Right forelimb (tissue), 1 donor: ENCODE data around the gene EIF4ENIF1.
"Not testable (repeated sequence)": the region's sequence is repeated elsewhere in the genome, so short reads cannot be mapped to it uniquely, and the experiment has no call there.

ENCODE experiments used
- DNase-seq: peaks from one replicate; pipeline ENCODE4 v3.0.0-alpha.2; 2018

EIF4ENIF1 gene, protein sequence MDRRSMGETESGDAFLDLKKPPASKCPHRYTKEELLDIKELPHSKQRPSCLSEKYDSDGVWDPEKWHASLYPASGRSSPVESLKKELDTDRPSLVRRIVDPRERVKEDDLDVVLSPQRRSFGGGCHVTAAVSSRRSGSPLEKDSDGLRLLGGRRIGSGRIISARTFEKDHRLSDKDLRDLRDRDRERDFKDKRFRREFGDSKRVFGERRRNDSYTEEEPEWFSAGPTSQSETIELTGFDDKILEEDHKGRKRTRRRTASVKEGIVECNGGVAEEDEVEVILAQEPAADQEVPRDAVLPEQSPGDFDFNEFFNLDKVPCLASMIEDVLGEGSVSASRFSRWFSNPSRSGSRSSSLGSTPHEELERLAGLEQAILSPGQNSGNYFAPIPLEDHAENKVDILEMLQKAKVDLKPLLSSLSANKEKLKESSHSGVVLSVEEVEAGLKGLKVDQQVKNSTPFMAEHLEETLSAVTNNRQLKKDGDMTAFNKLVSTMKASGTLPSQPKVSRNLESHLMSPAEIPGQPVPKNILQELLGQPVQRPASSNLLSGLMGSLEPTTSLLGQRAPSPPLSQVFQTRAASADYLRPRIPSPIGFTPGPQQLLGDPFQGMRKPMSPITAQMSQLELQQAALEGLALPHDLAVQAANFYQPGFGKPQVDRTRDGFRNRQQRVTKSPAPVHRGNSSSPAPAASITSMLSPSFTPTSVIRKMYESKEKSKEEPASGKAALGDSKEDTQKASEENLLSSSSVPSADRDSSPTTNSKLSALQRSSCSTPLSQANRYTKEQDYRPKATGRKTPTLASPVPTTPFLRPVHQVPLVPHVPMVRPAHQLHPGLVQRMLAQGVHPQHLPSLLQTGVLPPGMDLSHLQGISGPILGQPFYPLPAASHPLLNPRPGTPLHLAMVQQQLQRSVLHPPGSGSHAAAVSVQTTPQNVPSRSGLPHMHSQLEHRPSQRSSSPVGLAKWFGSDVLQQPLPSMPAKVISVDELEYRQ

DNA sequence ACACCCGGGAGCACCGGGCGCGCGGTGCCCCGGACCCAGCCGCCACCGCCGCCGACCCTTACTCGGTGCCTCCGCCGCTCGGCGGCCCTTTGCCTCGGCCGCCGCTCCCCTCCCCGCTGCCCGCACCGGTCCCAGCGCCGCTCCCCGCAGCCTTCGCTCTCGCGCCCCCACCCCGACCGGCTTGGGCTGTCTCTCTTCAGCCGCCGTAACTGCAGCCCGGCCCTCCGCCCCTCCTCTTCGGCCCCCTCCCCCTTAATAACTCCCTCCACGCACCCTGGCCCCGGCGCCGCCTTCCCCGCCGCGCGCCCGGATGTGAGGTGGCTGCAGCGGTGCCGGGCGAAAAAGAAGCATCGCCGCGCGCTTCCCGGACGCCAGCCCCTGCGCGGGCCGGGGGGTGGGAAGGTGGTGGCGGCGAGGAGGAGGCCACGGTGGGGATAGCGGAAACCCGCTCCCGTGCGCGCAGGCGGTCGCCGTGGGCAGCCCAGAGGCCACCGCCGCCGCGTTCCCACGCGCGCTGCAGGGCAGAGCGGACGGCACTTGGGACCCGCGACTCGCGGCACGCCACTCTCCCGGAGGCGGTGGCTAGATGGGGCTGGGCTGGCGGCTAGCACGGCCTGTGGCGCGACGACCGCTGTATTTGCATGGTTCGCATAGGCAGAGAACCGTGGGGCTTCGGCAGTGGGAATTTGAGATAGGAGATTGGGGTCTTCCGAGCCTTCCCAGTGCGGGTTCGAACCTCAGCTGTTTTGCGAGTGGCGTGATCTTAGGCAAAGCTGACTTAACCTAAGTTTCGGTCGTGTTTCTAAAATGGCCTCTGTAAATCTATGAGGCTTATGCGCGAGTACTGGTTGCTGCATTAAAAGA, at the start of gene EIF4ENIF1:
TSS of gene EIF4ENIF1 (minus strand) at position 211 of the 864 bp plus-strand sequence. CDS start 1,124 bp downstream, outside the sequence.
- peak; percentile 95 for DNase-seq

DNA sequence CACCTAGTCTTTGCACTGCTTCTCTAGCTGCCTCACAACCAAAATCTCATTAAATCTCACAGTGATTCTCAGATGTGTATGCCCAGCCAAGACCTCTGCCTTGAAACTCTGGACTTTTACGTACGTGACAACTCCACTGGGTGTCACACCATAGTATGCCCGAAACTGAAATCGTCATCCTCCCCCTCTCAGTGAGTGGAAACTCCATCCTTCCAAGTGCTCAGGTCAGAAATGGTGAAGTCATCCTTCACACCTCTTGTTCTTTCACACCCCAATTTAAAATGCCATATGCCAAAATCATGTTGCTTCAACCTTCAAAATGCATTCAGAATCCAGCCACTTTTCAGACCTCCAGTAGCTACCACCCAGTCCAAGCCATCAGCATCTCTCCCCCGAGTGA, 49.2 kb upstream of the EIF4ENIF1 start:
- DNase-seq: no peak

DNA sequence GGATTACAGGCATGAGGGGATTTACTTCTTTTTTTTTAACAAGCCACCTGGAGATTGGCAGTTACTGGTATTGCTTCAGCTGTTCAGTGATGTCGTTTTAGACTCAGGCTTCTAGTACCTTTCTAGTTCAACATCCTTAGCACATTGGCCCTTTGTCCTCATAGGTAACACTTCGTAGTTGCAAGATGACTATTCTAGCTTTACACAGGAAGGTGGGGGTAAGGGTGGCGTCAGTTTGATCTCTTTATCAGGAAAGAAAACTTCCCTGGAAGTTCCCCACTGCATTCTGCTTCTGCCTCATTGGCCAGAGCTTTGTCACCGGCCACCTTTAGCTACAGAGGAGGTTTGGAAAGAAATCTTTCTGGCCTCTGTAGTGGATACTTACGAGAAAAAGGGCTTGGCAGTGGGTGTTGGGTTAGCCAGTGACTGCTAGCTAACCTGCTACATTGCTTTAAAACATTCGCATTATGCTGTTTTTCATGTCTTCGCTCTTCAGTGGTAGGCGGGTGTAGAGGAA, 47.4 kb upstream of the EIF4ENIF1 start:
- no peak for DNase-seq

DNA sequence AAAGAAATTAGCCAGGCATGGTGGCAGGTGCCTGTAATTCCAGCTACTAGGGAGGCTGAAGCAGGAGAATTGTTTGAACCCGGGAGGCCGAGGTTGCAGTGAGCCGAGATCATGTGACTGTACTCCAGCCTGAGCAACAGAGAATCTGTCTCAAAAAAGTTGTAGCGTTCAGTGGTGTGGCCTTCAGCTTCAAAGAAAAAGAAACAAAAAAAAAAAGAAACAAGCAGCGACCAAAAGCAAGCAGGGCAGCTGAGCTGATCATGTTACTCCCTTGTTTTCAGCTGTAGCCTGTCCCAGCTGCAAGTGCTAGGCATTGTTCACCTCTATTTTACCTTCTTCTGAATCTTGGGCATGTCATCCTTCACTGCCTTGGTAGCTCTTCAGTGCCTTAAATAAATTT, 43.7 kb upstream of the EIF4ENIF1 start:
- DNase-seq: no peak

DNA sequence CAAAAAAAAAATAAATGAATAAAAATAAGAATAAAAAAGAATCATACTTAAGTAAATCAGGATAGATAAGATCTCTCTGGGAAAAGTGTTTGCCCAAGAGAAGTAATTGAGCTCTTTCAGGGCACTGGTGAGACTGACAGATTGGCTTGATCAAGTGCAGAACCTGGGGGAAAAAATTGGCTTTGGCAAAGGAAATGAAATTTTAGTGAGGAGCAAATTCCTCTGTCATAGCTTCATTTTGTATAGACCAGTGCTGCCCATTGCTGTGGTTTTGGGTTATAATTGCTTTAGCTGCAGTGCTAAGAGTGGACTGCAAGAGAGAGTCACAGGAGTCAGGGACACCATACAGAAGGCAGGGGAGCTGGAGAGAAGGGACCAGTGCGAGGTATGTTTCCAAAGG, 42.4 kb upstream of the EIF4ENIF1 start:
- DNase-seq: no peak

DNA sequence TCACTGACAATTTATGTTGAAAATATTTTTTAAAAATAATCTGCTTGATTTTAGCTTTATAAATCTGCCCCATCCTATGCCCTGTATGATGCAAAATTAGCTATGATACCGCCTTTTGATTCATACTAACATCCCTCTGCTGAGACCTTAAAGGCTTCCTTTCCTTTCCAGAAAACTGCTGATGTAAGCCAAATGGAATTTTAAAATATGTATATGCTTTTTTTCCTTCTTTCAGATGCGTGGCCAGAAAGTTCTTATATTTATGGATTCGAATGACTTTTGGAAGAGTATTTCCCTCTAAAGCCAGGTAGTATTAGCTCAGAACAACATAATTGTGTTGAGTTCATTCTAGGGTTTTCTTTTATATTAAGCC, 41.2 kb upstream of the EIF4ENIF1 start:
- DNase-seq: no peak

DNA sequence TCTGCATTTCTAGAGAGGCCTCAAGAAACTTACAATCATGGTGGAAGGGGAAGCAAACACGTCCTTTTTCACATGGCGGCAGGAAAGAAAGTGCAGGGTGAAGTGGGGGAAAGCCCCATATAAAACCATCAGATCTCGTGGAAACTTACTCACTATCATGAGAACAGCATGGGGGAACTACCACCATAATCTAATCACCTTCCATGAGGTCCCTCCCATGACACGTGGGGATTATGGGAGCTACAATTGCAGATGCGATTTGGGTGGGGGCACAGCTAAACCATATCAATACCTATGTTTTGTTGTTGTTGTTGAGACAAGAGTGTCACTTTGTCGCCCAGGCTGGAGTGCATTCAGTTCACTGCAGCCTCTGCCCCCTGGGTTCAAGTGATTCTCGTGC, 36.6 kb upstream of the EIF4ENIF1 start:
- DNase-seq: no peak

DNA sequence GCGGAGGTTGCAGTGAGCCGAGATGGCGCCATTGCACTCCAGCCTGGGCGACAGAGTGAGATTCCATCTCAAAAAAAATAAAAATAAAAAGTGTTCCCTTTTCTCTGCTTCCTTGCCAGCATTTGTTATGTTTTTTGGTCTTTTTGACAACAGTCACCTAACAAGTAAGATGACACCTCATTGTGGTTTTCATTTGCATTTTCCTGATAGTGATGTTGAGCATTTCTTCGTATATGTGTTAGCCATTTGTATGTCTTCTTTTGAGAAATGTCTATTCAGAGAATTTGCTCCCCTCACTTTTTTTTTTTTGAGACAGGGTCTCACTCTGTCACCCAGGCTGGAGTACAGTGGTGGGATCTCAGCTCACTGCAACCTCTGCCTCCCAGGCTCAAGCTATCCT, 34.5 kb upstream of the EIF4ENIF1 start:
- DNase-seq: not testable (repeated sequence)

DNA sequence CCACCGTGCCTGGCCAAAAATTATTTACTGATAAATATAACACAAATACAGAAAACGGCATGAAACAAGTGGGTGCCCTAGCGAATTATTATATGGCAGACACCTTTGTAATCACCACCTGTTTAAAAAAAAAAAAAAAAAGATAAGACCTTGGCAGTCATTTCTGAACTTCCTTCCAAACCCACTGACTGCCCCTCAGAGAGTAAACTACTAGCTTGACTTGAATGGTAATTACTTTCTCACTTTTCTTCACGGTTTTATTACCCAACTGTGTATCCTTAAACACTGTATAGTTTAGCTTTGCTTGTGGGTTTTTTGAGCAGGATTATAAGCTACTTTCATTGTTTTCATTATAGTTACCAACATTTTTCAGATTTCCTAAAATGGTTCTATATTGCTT, 30.4 kb upstream of the EIF4ENIF1 start:
- DNase-seq: no peak

DNA sequence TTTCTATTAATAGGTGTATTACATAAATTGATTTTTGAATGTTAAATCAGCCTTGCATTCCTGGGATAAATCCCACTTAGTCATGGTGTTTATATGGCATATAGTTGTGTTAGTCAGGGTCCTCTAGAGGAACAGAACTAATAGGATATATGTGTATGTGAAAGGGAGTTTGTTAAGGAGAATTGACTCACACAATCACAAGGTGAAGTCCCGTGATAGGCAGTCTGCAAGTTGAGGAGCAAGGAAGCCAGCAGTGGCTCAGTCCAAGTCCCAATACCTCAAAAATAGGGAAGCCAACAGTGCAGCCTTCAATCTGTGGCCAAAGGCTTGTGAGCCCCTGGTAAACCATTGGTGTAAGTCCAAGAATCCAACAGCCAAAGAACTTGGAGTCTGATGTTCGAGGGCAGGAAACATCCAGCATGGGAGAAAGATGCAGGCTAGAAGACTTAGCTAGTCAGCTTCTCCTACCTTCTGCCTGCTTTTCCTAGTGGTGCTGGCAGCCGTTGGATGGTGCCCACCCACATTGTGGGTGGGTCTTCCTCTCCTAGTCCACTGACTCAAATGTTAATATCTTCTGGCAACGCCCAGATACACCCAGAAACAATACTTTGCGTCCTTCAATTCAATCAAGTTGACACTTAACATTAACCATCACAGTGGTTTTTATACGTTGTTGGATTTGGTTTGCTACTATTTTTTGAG, 19.6 kb upstream of the EIF4ENIF1 start:
- no peak for DNase-seq

DNA sequence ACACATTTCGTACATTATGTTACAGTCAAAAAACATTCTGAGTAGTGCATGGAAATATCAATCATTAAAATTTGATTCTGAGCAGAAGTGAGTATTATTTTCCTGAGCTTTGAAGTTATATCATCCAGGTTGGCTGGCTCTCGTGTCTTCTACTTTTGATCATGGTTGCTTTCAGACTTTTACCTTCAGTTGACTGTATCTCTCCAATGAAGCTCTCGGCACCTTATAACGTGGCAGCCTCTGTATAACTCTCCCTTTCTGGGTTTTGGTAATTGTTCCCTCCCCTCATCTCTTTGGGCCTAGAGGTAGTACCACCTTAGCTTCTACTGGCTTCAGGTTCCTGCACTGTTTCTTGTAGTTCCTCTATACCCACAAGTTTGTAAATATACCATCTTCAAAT, 18.9 kb upstream of the EIF4ENIF1 start:
- DNase-seq: no peak

DNA sequence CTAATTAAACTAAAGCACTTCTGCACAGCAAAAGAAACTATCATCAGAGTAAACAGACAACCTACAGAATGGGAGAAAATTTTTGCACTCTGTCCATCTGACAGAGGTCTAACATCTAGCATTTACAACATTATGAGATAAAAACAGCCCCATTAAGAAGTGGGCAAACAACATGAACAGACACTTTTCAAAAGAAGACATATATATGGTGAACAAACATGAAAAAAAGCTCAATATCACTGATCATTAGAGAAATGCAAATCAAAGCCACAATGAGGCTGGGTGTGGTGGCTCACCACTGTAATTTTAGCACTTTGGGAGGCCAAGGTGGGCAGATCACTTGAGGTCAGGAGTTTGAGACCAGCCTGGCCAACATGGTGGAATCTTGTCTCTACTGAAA, 17.9 kb upstream of the EIF4ENIF1 start:
- not testable (repeated sequence) for DNase-seq

DNA sequence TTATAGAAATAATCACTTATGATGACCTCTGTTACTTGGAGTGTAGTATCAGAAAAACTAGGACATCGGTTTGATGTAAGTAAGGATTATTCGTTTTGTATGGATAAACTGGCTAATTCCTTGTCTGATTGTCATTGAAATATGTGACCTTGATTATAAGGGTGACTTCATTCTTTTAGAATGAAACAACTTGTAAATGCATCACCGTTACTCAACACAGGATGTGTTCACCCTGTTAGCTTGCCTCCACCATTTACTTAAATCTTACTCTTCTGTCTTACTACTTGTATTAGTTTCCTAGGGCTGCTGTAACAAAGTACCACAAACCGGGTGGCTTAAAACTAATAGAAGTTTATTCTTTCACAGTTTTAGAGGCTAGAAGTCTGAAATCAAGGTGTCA, 14.6 kb upstream of the EIF4ENIF1 start:
- DNase-seq: no peak

DNA sequence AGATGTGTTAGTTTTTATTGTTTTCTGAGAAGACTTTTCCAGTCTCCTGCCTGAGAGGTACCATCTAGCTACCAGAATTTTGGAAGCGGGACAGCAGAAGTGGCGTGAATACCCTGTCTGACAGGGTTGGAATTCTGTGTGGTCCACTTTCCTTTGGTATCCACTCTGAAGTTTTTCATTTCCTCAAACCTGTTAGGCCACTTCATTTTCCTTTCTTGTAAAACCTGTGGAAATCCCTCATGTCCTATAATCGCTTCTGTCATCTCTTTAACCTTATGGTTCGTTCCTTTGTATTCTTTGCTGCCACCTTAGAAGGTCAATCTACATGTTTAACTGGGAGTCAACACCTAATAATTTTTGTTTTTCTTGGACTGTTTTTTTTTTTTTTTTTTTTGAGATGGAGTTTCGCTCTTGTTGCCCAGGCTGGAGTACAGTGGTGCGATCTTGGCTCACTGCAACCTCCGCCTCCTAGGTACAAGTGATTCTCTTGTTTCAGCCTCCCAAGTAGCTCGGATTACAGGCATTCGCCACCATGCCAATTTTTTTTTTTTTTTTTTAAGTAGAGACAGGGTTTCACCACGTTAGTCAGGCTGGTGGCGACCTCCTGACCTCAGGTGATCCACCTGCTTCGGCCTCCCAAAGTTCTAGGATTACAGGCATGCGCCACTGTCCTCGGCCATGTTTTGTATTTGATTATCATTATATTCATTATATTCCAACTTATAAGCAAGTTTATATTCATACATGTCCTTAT, 13.7 kb upstream of the EIF4ENIF1 start:
- no peak for DNase-seq

DNA sequence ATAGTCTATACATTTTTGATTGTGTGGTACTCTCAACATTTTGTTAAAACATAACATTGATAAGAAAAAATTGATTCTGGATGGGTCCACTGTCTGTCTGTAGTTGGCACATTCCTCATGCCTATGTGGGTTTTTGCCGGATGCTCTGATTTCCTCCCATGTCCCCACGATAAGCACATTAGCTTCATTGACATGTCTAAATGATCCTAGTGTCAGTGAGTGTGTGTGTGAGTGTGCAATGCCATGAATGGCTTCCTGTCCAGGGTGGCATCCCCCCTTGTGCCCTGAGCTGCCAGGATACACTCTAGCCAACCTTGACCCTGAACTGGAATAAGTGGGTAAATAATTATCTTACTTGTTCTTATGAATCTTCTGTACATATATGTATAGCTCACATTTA, 12.1 kb upstream of the EIF4ENIF1 start:
- no peak for DNase-seq

DNA sequence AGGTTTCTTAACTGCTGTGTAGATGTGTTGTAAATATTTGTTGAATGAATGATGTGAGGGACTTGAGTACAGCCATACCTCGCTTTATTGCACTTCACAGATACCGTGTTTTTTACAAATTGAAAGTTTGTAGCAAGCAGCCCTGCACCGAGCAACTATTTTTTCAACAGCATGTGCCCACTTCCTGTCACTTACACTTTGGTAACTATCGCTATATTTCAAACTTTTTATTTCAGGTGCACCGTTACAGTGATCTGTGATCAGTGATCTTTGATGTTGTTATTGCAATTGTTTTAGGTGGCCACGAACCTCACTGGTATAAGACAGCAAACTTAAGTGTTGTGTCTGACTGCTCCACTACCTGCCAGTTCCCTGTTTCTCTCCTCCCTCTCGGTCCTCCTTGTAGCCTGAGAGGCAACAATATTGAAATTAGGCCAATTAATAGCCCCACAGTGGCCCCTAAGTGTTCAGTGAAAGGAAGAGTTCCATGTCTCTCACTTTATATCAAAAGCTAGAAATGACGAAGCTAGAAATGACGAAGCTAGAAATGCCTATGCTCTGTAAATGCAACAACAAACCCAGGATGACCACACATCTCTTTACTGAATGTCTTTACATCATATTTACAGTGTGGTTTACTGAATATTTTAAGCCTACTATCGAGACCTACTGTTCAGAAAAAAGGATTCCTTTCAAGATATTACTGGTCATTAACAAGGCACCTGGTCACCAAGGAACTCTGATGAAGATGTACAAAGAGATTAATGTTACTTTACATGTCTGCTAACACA, 7.7 kb upstream of the EIF4ENIF1 start:
- DNase-seq: no peak

DNA sequence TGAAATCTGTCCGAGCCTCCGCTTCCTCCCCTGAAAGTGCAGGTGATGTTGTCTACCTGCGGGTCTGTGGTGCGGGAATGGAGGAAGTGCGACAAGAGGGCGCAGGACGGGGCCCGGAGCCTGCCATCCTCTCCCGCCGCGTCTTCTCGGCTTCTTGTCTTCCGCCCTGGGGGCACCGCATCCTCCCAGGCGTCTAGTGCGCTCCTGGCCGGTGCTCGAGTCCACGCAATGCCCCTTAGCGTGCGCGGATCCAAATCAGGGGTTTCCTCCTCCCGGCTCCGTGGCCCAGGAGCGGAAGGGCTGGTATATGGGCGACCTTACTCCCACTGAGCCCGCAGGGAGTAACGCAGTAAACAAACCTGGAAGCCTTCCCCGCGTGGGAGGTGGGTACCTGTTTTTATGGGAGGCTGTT, 7.1 kb upstream of the EIF4ENIF1 start:
- peak; percentile 46 for DNase-seq

DNA sequence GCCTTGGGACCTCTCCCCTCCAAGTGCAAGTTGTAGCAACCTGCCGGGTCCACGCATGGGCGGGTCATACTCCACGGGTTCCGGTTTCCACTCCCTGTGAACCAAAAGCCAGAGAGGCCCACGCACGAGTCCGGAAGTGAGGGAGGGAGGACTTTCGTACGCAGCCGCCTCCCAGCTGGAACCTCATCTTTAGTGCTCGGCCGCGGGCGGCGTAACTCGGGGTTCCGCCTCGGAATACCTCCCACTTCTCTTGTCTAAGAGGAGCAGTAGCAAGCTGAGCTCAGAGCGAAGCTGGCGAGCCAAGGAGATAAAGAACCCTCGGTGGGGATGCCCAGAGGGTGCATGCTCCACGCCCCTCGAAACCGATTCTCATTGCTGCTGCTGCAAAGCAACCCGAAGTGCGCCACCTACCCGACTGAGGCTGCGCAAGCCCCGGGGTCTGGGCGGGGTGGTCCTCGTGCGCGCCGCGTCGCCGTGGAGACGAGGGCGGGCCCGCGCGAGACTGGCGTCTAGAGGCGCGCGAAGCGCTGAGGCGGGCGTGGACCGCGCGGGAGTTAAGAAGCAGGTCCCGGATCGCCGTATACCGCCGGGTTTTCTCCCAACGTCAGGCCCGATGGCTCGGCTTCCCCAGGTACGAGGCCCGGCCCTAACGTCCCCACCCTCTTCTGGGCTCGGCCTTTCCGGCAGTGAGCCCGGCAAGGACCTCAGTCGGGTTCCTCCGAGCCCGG, 6.5 kb upstream of the EIF4ENIF1 start, which contains the start of gene SFI1:
TSS of gene SFI1 (plus strand) at position 530 of the 728 bp plus-strand sequence. CDS start 11,749 bp downstream, outside the sequence.
- peak; percentile 94 for DNase-seq

DNA sequence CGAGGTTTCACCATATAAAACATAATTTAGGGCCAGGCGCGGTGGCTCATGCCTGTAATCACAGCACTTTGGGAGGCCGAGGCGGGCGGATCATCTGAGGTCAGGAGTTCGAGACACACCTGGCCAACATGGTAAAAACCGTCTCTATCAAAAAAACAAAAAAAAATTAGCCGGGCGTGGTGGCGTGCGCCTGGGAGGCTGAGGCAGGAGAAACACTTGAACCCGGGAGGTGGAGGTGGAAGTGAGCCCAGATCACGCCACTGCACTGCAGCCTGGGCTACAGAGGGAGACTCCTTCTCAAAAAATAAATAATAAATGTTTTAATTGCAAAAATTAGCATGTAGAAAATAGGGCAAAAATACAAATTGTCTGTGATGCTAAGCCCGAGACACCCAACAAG, 5.7 kb upstream of the EIF4ENIF1 start:
- no peak for DNase-seq
